ENCODE data around the gene NSRP1.
"Not testable (repeated sequence)": the region's sequence is repeated elsewhere in the genome, so short reads cannot be mapped to it uniquely, and the experiment has no call there.

The NSRP1 gene

GRCh38 chr17:30116661-30117551 is at the start of gene NSRP1:
TSS of gene NSRP1 (plus strand) at chr17:30116816. CDS start at chr17:30116844, 28 bp downstream.
- no peak for TF ChIP-seq ZNF274 (IDR thresholded peaks at IDR 0.05; ENCODE audit: low read depth, low read length)
- H3K4me3 ChIP-seq (ENCODE audit: low read length), result peak within 1 kb of the TSS; percentile 88

- no peak overlapping the region for H3K4me3 ChIP-seq (ENCODE audit: low read length)
- no peak for TF ChIP-seq ZNF274 (IDR thresholded peaks at IDR 0.05; ENCODE audit: low read depth, low read length)
Observed at GRCh38 chr17:30068465-30068864, 48.2 kb upstream of the NSRP1 start.

GRCh38 chr17:30074254-30074653 is 42.4 kb upstream of the NSRP1 start:
- H3K4me3 ChIP-seq (ENCODE audit: low read length), result no peak overlapping the region

DNA sequence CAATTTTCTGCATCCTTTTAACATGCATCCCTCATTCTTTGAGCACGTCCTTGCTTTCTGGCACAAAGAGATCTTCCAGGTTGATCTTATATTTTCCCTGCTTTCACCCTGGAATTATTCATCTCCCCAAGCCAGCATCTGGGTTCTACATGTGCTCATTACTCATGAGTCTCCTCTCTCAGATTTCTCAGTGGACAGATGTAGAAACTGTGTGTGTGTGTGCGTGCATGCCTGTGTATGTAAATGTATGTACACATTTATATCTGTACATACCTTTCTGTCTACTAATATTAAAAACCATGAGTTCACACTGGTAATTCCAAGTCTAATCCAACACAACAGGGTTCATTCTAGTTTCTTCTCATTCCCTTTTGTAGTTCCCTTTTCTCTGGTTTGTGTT is 41.9 kb upstream of the NSRP1 start:
- no peak for TF ChIP-seq ZNF274 (IDR thresholded peaks at IDR 0.05; ENCODE audit: low read depth, low read length)
- no peak overlapping the region for H3K4me3 ChIP-seq (ENCODE audit: low read length)

More at GRCh38 chr17:30074254-30074653, 42.4 kb upstream of the NSRP1 start:
- no peak for TF ChIP-seq ZNF274 (IDR thresholded peaks at IDR 0.05; ENCODE audit: low read depth, low read length)

DNA sequence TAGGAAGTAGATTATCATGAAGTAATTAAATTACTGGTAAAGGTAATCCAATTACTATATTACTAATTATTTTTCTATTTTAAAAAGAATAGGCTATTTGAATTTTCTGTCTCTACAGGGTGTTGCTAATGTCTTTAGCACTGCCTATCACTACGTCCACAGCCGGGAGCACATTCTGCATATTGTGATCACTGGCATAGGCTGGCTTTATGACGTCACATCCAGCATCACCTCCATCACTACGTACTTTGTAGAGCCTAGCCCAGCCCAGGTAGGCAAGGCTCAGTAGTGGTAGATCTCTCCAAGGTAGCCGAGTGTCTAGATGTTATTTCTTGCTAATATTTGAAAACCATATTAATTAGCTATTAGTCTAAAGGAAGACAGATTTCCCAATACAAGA is 33.8 kb upstream of the NSRP1 start:
- no peak for TF ChIP-seq ZNF274 (IDR thresholded peaks at IDR 0.05; ENCODE audit: low read depth, low read length)
- no peak overlapping the region for H3K4me3 ChIP-seq (ENCODE audit: low read length)

DNA sequence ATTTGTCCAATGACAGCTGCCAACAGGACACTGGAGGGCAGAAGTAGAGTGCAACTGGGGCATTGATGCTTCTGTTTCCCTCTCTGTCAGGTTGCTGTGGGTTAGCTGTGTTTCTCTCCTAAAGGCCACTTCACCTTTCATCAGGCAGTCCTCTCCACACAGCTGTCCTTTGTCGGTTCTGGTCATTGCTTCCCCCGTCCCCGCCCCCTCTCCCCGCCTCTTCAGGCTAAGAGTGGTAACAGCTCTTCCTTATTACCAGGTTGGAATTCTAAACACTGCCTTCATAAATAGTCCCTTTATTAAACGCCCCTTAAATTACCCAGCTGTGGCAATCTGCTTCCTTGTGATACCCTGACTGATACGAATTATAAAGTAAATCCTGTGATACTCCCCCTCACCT is 31.8 kb upstream of the NSRP1 start:
- no peak overlapping the region for H3K4me3 ChIP-seq (ENCODE audit: low read length)
- TF ChIP-seq ZNF274 (IDR thresholded peaks at IDR 0.05; ENCODE audit: low read depth, low read length), result no peak

- no peak for TF ChIP-seq ZNF274 (IDR thresholded peaks at IDR 0.05; ENCODE audit: low read depth, low read length)
- no peak overlapping the region for H3K4me3 ChIP-seq (ENCODE audit: low read length)
Observed at GRCh38 chr17:30086896-30087295, 29.7 kb upstream of the NSRP1 start.

DNA sequence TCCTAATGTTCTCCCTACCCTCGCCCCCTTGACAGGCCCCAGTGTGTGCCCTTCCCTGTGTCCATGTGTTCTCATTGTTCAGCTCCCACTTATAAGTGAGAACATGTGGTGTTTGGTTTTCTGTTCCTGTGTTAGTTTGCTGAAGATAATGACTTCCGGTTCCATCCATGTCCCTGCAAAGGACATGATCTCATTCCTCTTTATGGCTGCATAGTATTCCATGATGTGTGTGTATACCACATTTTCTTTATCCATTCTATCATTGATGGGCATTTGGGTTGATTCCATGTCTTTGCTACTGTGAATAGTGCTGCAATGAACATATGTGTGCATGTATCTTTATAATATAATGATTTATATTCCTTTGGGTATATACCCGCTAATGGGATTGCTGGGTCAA is 29.2 kb upstream of the NSRP1 start:
- not testable (repeated sequence) for H3K4me3 ChIP-seq (ENCODE audit: low read length)

GRCh38 chr17:30091121-30091670 is 25.4 kb upstream of the NSRP1 start:
- no peak for TF ChIP-seq ZNF274 (IDR thresholded peaks at IDR 0.05; ENCODE audit: low read depth, low read length)
- no peak overlapping the region for H3K4me3 ChIP-seq (ENCODE audit: low read length)

DNA sequence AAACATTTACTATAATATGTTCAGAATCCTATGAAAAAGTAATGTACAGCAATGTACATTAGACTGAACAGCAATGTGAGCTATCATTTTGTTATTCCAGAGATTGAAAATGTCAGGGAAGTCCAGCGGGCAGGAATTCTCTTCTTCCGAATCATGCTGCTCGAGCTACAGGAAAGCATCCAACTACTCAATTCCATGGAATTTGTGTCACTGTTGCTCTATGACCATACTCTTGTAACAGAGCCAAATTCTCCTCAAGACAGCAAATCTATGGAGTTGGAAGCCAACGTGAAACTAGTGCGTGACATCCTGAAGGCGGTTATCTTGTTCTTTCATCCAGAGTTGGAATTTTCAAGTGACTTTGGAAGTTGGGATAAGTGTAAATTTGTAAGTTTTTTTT is 24.8 kb upstream of the NSRP1 start:
- H3K4me3 ChIP-seq (ENCODE audit: low read length), result no peak overlapping the region
- TF ChIP-seq ZNF274 (IDR thresholded peaks at IDR 0.05; ENCODE audit: low read depth, low read length), result no peak

DNA sequence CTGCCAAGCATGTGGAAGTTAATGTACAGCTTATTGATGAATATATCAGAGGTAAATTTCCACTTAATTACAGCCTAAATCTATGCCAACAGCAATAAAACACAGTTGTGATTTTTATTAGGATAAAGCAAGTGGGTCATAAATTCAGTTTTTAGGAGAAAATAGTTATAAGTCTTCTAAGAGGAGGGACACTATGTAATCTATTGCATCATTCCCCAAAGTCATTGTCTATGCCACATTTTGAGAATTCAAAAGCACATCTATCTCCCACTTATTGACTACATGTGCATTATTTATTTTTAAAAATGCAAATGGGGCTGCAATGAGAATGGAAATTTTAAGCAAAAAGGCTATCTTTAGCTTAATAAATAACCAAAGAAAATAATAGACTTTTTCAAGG is 23.7 kb upstream of the NSRP1 start:
- no peak overlapping the region for H3K4me3 ChIP-seq (ENCODE audit: low read length)
- TF ChIP-seq ZNF274 (IDR thresholded peaks at IDR 0.05; ENCODE audit: low read depth, low read length), result no peak

GRCh38 chr17:30093463-30094147 is 23.0 kb upstream of the NSRP1 start:
- TF ChIP-seq ZNF274 (IDR thresholded peaks at IDR 0.05; ENCODE audit: low read depth, low read length), result no peak
- H3K4me3 ChIP-seq (ENCODE audit: low read length), result no peak overlapping the region

DNA sequence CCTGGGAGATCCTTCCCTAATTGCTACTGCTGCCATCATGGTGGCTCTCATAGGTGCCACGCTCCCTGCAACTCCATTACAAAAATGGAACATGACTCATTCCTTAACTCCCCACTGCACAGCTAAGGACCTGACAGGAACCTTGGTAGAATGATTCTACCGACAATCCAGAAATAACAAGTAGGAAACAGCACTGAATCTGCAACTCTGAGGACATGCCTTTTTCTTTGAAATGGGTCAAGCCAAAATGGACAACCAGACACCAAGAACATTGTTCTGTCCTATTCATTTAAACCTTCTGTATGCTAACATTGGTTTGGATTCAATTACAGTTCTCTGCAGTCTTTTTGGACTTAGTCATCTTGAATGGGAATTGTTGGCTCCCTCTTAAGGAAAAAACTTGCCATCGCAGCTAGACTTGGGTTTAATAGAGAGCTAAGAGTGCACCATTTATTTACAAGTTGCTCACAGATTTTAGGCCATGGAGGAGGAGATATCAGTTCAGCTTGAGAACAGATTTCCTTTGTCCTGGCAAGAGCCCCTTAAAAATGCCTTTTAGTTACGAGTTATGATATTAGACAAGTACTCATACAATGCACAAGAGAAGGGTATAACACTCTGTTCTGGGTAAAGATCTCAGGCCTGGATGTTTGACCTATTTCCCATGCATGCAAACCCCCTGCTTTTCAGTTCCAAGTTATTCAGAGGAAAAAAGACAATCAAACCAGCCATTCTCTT is 20.9 kb upstream of the NSRP1 start:
- H3K4me3 ChIP-seq (ENCODE audit: low read length), result no peak overlapping the region
- no peak for TF ChIP-seq ZNF274 (IDR thresholded peaks at IDR 0.05; ENCODE audit: low read depth, low read length)

GRCh38 chr17:30101686-30102390 is 14.8 kb upstream of the NSRP1 start:
- no peak for TF ChIP-seq ZNF274 (IDR thresholded peaks at IDR 0.05; ENCODE audit: low read depth, low read length)
- no peak overlapping the region for H3K4me3 ChIP-seq (ENCODE audit: low read length)
